HepG2 (cell line): ENCODE measurements around the gene NYNRIN. TPM values are rescaled to one million over a fixed set of nuclear protein-coding genes. Genes with fewer than 3 reads are reported as not detected.

Source experiments
- ATAC-seq: fragments of 200-7000 bp; cut with Tn5 transposase; 3 replicates; pipeline ENCODE4 v1.9.1; 2020; ENCODE audit warnings: mild to moderate bottlenecking, moderate library complexity
- BruUV-seq: library from RNA; stranded (reverse); fragments of 400-500 nt; replicated peaks from 2 replicates; lab custom pipeline; 2021; lab: Mats Ljungman, UMichigan
- CTCF ChIA-PET: fragments of 300-600 bp; formaldehyde crosslinking; extraction: SDS; loops from one replicate; lab custom pipeline; 2021; ENCODE audit warnings: low total read pairs, inconsistent platforms, low intra/inter-chr PET ratio; lab: Yijun Ruan, JAX
- POLR2A ChIA-PET: fragments of 350-600 bp; sonication (Branson Sonifier 250); formaldehyde crosslinking; loops from one replicate; lab custom pipeline; 2020; ENCODE audit warnings: antibody characterized with exemption, inconsistent platforms; lab: Yijun Ruan, JAX
- DNase-seq: peaks from one replicate; pipeline ENCODE4 v3.0.0-alpha.2; 2015; ENCODE audit warnings: low spot score
- FAIRE-seq: peaks from 3 replicates; lab custom pipeline; 2011; peaks lifted over from hg19 to GRCh38; lab: Jason Lieb, UNC
- H2AFZ ChIP-seq: one replicate; pipeline ENCODE4 v1.6.1; 2011; ENCODE audit warnings: low read length, inconsistent platforms
- H3K27ac ChIP-seq: fragments of 300-600 bp; 3 replicates; pipeline ENCODE4 v1.8.0; 2011; ENCODE audit warnings: mixed run types, mild to moderate bottlenecking, mixed read lengths, low read length, inconsistent platforms; ENCODE audit not compliant: insufficient read depth; ENCODE audit errors: extremely low read length
- H3K27me3 ChIP-seq, 2 experiments: fragments of 200-600 bp in 1 of 2; 2 replicates in 1 of 2; 3 replicates in 1 of 2; pipeline versions ENCODE4 v1.6.0 to v1.8.0; 2011; ENCODE audit warnings: low read length in 2 of 2, mild to moderate bottlenecking in 2 of 2, moderate library complexity in 2 of 2, inconsistent platforms in 1 of 2; ENCODE audit not compliant: insufficient read depth in 2 of 2, control insufficient read depth in 1 of 2
- H3K36me3 ChIP-seq, 2 experiments: fragments of 200-600 bp in 1 of 2; replicated peaks in 1 of 2; 2 replicates in 1 of 2; 3 replicates in 1 of 2; pipeline versions ENCODE4 v1.5.1 to v1.8.0; 2011; ENCODE audit warnings: low read length in 2 of 2, inconsistent platforms in 1 of 2; ENCODE audit not compliant: insufficient read depth in 2 of 2, control insufficient read depth in 1 of 2
- H3K4me1 ChIP-seq: 2 replicates; pipeline ENCODE4 v1.5.1; 2012; ENCODE audit warnings: low read length, inconsistent platforms; ENCODE audit not compliant: insufficient read depth
- H3K4me2 ChIP-seq: 2 replicates; pipeline ENCODE4 v1.6.0; 2011; ENCODE audit warnings: low read depth, low read length, inconsistent platforms
- H3K4me3 ChIP-seq, 3 experiments: fragments of 200-600 bp in 1 of 3; sonication (generic), shearing (Covaris generic) in 1 of 3; replicated peaks in 1 of 3; 2 replicates each; pipeline ENCODE4 v1.5.1; 2011 to 2016; ENCODE audit warnings: low read length in 3 of 3, inconsistent platforms in 2 of 3, low read depth in 2 of 3, mild to moderate bottlenecking in 2 of 3, control low read depth in 1 of 3, mixed read lengths in 1 of 3; ENCODE audit not compliant: insufficient read depth in 1 of 3
- H3K79me2 ChIP-seq: one replicate; pipeline ENCODE4 v1.6.1; 2011; ENCODE audit warnings: low read length, inconsistent platforms; ENCODE audit not compliant: insufficient read depth
- H3K9ac ChIP-seq: 2 replicates; pipeline ENCODE4 v1.6.0; 2011; ENCODE audit warnings: mild to moderate bottlenecking, low read depth, low read length, inconsistent platforms; ENCODE audit not compliant: insufficient read depth
- H3K9me3 ChIP-seq: 2 replicates; pipeline ENCODE4 v1.5.1; 2012; ENCODE audit warnings: mild to moderate bottlenecking, low read length
- H4K20me1 ChIP-seq: 2 replicates; pipeline ENCODE4 v1.6.0; 2011; ENCODE audit warnings: inconsistent platforms, mild to moderate bottlenecking, low read length, moderate library complexity; ENCODE audit not compliant: insufficient read depth
- ATF7-NPFF ChIP-seq: sonication (generic); formaldehyde crosslinking; IDR thresholded peaks from 2 replicates; pipeline ENCODE4 v1.8.1; 2023; ENCODE audit warnings: mild to moderate bottlenecking, low read depth, missing genetic modification reagents, moderate library complexity
- FOSL1 ChIP-seq: sonication (generic); formaldehyde crosslinking; IDR thresholded peaks from 2 replicates; pipeline ENCODE4 v1.9.0; 2021; ENCODE audit warnings: missing genetic modification reagents, borderline replicate concordance
- GATAD2A ChIP-seq: IDR thresholded peaks from 2 replicates; pipeline ENCODE4 v1.6.1; 2016
- HDAC2 ChIP-seq: sonication (generic); formaldehyde crosslinking; IDR thresholded peaks from 2 replicates; pipeline ENCODE4 v1.4.0; 2020; ENCODE audit warnings: missing genetic modification reagents
- HNRNPUL1 ChIP-seq: fragments of 200-400 bp; formaldehyde crosslinking; IDR thresholded peaks from 2 replicates; pipeline ENCODE4 v1.6.1; 2017; ENCODE audit warnings: low read depth, mild to moderate bottlenecking, low read length, moderate library complexity
- JUNB ChIP-seq: sonication (generic); formaldehyde crosslinking; IDR thresholded peaks from 2 replicates; pipeline ENCODE4 v1.8.0; 2022; ENCODE audit warnings: missing genetic modification reagents, mild to moderate bottlenecking, borderline replicate concordance
- PCBP2 ChIP-seq: fragments of 200-400 bp; formaldehyde crosslinking; optimal IDR thresholded peaks from 2 replicates; pipeline ENCODE3; 2018; ENCODE audit warnings: low read length, low read depth; ENCODE audit not compliant: poor library complexity, severe bottlenecking
- RCOR2 ChIP-seq: IDR thresholded peaks from 2 replicates; pipeline ENCODE4 v1.6.1; 2016; ENCODE audit warnings: missing biosample characterization, missing genetic modification reagents
- RFX5 ChIP-seq: IDR thresholded peaks from 2 replicates; pipeline ENCODE4 v1.6.1; 2011; ENCODE audit warnings: low read depth, low read length, improper control_type of control experiment
- SALL1 ChIP-seq: sonication (generic); formaldehyde crosslinking; IDR thresholded peaks from 2 replicates; pipeline ENCODE4 v1.8.0; 2022; ENCODE audit warnings: mild to moderate bottlenecking, missing genetic modification reagents
- STAT6 ChIP-seq: sonication (generic); formaldehyde crosslinking; IDR thresholded peaks from 2 replicates; pipeline ENCODE4 v1.4.0; 2020; ENCODE audit warnings: missing genetic modification reagents, mild to moderate bottlenecking, borderline replicate concordance
- TBP ChIP-seq: sonication (generic); formaldehyde crosslinking; IDR thresholded peaks from 2 replicates; pipeline ENCODE4 v1.5.0; 2020; ENCODE audit warnings: missing genetic modification reagents
- TEF ChIP-seq: sonication (generic); formaldehyde crosslinking; IDR thresholded peaks from 2 replicates; pipeline ENCODE4 v1.5.0; 2020; ENCODE audit warnings: missing genetic modification reagents
- YEATS2 ChIP-seq: sonication (generic); formaldehyde crosslinking; IDR thresholded peaks from 2 replicates; pipeline ENCODE4 v1.4.0; 2020; ENCODE audit warnings: missing genetic modification reagents, borderline replicate concordance
- ZNF460 ChIP-seq: sonication (generic); formaldehyde crosslinking; IDR thresholded peaks from 2 replicates; pipeline ENCODE4 v1.5.1; 2020; ENCODE audit warnings: missing genetic modification reagents, mild to moderate bottlenecking, borderline replicate concordance
- ZNF674 ChIP-seq: sonication (generic); formaldehyde crosslinking; IDR thresholded peaks from 2 replicates; pipeline ENCODE4 v1.5.0; 2020; ENCODE audit warnings: low read depth, mild to moderate bottlenecking, missing genetic modification reagents
- ZNF775 ChIP-seq: sonication (generic); formaldehyde crosslinking; IDR thresholded peaks from 2 replicates; pipeline ENCODE4 v1.4.0; 2020; ENCODE audit warnings: missing genetic modification reagents, mild to moderate bottlenecking, moderate library complexity, borderline replicate concordance
- WGBS: methylation state at CpG from one replicate; pipeline ENCODE4 v1.1.6; 2017; ENCODE audit warnings: low lambda C conversion rate; 5-methylcytosine and 5-hydroxymethylcytosine counted together
- in situ Hi-C: cut with HindIII; loops from 2 replicates; pipeline ENCODE4 v1.10.0; 2017; ENCODE audit warnings: low pct_unique_long_range_greater_than_20kb; ENCODE audit not compliant: extremely low pct_ligation_motif_present
- intact Hi-C: fragments of 100-400 bp; cut with micrococcal nuclease; formaldehyde crosslinking; loops from one replicate; pipeline ENCODE4 v1.10.0; 2022; ENCODE audit not compliant: unreplicated experiment
- polyA plus RNA-seq, 8 experiments: library from polyadenylated mRNA; depleted of rRNA in 3 of 8; stranded (reverse) in 7 of 8; unstranded in 1 of 8; fragments of >200 nt; fragmentation: Illumina TruSeq in 4 of 8; extraction: Trizol in 4 of 8; gene quantifications; 2 replicates each; pipeline versions ENCODE4 v1.2.1 to v1.2.3, GENCODE V29; 2011 to 2016; ENCODE audit warnings: low read depth in 4 of 8, missing spikeins in 1 of 8, mixed read lengths in 1 of 8; ENCODE audit not compliant: insufficient read depth in 1 of 8
- total RNA-seq, 5 experiments: library from RNA; depleted of rRNA; stranded (reverse); fragments of >200 nt; fragmentation: Illumina TruSeq; extraction: Trizol; gene quantifications; 2 replicates each; pipeline ENCODE4 v1.2.3, GENCODE V29; 2016; ENCODE audit warnings: low read depth in 1 of 5
- TF ChIP-seq, protein P1 (sequence below): sonication (generic); formaldehyde crosslinking; IDR thresholded peaks from 2 replicates; pipeline ENCODE4 v1.4.0; 2020; ENCODE audit warnings: missing genetic modification reagents
- TF ChIP-seq, protein P2 (sequence below): sonication (generic); formaldehyde crosslinking; IDR thresholded peaks from 2 replicates; pipeline ENCODE4 v1.8.0; 2022; ENCODE audit warnings: mild to moderate bottlenecking, missing genetic modification reagents, moderate library complexity

Gene NYNRIN
- total and polyA plus RNA-seq, 2 of the 13 experiments (the other 11 are each of a cell fraction or from before 2014, with no cell fraction given) = 0.63 to 1.1 TPM

DNA sequence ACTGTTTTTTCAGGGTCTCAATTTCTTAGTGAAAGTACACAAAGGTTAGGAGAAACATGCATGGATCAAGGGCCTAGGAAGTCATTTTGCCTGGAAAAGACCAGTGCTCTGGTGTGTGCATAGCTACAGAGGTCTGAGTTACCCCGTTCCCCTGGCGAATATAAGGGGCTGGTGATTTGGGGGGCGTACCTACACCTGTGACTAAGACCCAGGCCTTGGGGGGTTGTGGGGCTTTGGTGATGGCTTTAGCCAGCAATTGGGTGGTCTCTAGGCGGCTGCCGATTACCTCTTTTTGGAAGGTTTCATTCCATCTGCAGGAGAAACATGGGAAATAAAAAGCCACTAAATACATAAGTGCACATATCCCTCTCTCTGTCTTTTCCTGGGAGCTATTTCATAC is 42.7 kb downstream of the NYNRIN start:
- peak overlapping the region; percentile 96 for H3K9ac ChIP-seq
- no peak for TF ChIP-seq STAT6 (CRISPR knock-in tag)
- no peak for TF ChIP-seq PCBP2
- no peak for TF ChIP-seq RCOR2 (CRISPR knock-in tag)
- TF ChIP-seq ZNF674 = 0 out of 2 replicates have a peak, but pooled peaks have one; percentile 17
- TF ChIP-seq YEATS2 (CRISPR knock-in tag) = peak; percentile 30; the same call in 1 of the 2 replicates
- TF ChIP-seq, protein P1, sequence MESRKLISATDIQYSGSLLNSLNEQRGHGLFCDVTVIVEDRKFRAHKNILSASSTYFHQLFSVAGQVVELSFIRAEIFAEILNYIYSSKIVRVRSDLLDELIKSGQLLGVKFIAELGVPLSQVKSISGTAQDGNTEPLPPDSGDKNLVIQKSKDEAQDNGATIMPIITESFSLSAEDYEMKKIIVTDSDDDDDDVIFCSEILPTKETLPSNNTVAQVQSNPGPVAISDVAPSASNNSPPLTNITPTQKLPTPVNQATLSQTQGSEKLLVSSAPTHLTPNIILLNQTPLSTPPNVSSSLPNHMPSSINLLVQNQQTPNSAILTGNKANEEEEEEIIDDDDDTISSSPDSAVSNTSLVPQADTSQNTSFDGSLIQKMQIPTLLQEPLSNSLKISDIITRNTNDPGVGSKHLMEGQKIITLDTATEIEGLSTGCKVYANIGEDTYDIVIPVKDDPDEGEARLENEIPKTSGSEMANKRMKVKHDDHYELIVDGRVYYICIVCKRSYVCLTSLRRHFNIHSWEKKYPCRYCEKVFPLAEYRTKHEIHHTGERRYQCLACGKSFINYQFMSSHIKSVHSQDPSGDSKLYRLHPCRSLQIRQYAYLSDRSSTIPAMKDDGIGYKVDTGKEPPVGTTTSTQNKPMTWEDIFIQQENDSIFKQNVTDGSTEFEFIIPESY (CRISPR knock-in tag) = no peak
- 0 out of 2 replicates have a peak, but pooled peaks have one; percentile 13 for TF ChIP-seq ZNF460 (CRISPR knock-in tag)
- TF ChIP-seq GATAD2A (CRISPR knock-in tag) = no peak
- no peak for TF ChIP-seq HNRNPUL1
- TF ChIP-seq, protein P2, sequence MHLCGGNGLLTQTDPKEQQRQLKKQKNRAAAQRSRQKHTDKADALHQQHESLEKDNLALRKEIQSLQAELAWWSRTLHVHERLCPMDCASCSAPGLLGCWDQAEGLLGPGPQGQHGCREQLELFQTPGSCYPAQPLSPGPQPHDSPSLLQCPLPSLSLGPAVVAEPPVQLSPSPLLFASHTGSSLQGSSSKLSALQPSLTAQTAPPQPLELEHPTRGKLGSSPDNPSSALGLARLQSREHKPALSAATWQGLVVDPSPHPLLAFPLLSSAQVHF (CRISPR knock-in tag) = 0 out of 2 replicates have a peak, but pooled peaks have one; percentile 23
- TF ChIP-seq ATF7-NPFF = no peak
- TF ChIP-seq RFX5 = no peak
- TF ChIP-seq ZNF775 (CRISPR knock-in tag) = no peak
- TF ChIP-seq JUNB = no peak; the same call in 1 of the 2 replicates
- no peak for TF ChIP-seq FOSL1 (CRISPR knock-in tag)
- TF ChIP-seq TBP (CRISPR knock-in tag) = no peak
- no peak for TF ChIP-seq SALL1 (CRISPR knock-in tag)
- no peak for TF ChIP-seq HDAC2 (CRISPR knock-in tag)
- no peak for TF ChIP-seq TEF

More for the DNA sequence above, 42.7 kb downstream of the NYNRIN start:
- no peak for DNase-seq
- CTCF ChIA-PET = interaction anchor here (1.0 to 1.5 kb wide), 3 partner anchors 10 to 108 kb away, joined by 3 to 6 read pairs (median 4); no protein-coding TSS in a partner anchor
- H3K27me3 ChIP-seq = peaks cover 0 to 5% of the 10 kb centered on the region in 2 experiments; a peak in 1 of 5 replicates
- peak overlapping the region; percentile 95 for H3K4me2 ChIP-seq
- peaks cover 22% of the 10 kb centered on the region for H3K79me2 ChIP-seq
- H3K4me3 ChIP-seq = peak overlapping the region; percentile 70 to 84 (median 74)
- peaks cover 20% of the 10 kb centered on the region for H3K4me1 ChIP-seq
- TSS peak; percentile 66 for BruUV-seq
- no peak for FAIRE-seq
- POLR2A ChIA-PET = interaction anchor here (0.5 to 5.6 kb wide), 44 partner anchors 11 to 1852 kb away, joined by 3 to 242 read pairs (median 4); partner anchors contain the start of genes ADCY4, CBLN3, CIDEB and DAD1
- H3K36me3 ChIP-seq = peaks cover 33 to 48% of the 10 kb centered on the region in 2 experiments
- ATAC-seq = no peak
- WGBS = 53% methylated on average over 5 of the region's 5 CpGs
- no peak overlapping the region for H2AFZ ChIP-seq
- H3K27ac ChIP-seq = peak overlapping the region; percentile 93
- intact Hi-C loops = loop anchor here (10.0 kb wide), 1 partner anchor 1857 kb away; the partner anchor contains the start of gene DAD1
- H3K9me3 ChIP-seq = no peaks in the 10 kb centered on the region
- no peaks in the 10 kb centered on the region; the same call in 1 of the 2 replicates for H4K20me1 ChIP-seq
- in situ Hi-C loops = no loop called here
